ENCODE data around the gene CD6. TPM values are rescaled to one million over a fixed set of nuclear protein-coding genes. Genes with fewer than 3 reads are reported as not detected.

Gene CD6, protein sequence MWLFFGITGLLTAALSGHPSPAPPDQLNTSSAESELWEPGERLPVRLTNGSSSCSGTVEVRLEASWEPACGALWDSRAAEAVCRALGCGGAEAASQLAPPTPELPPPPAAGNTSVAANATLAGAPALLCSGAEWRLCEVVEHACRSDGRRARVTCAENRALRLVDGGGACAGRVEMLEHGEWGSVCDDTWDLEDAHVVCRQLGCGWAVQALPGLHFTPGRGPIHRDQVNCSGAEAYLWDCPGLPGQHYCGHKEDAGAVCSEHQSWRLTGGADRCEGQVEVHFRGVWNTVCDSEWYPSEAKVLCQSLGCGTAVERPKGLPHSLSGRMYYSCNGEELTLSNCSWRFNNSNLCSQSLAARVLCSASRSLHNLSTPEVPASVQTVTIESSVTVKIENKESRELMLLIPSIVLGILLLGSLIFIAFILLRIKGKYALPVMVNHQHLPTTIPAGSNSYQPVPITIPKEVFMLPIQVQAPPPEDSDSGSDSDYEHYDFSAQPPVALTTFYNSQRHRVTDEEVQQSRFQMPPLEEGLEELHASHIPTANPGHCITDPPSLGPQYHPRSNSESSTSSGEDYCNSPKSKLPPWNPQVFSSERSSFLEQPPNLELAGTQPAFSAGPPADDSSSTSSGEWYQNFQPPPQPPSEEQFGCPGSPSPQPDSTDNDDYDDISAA
- total RNA-seq = 308 and 327 TPM in 2 replicates

DNA sequence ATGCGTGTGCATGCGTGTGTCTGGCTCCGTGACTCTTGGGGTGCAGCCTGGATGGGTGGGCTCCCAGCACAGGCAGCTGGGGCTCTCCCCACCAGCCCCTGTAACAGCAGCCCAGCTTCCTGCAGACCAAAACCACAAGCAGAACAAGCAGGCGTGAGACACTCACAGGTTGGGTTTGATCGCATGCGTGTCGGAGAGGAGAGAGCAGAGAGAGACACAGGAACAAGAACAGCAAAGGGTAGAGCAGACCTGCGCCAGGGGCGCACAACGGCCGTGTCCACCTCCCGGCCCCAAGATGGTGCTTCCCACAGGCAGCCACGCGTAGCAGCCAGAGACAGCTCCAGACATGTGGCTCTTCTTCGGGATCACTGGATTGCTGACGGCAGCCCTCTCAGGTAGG is at the start of gene CD6:
CD6 (plus strand) TSS at position 161 of the 400 bp plus-strand sequence; CDS start at position 347, 186 bp downstream.
- Mint-ChIP-seq H3K4me1 (ENCODE audit: low read depth) (peaks cover 36% of the 10 kb centered on the region), H3K36me3 (ENCODE audit: low read depth) (peaks cover 41% of the 10 kb centered on the region), H3K4me3 (ENCODE audit: low read depth) (peak within 1 kb of the TSS; percentile 86), H3K27ac (peak within 1 kb of the TSS; percentile 99), H3K9me3 (peaks cover 6% of the 10 kb centered on the region), H3K27me3 (ENCODE audit: low read depth) (peaks cover 4% of the 10 kb centered on the region)
- DNase-seq (ENCODE audit: low spot score) = peak; percentile 66
- intact Hi-C loops (cut with micrococcal nuclease) = loop anchor here (2.0 kb wide), 2 partner anchors 33 to 51 kb away; no protein-coding TSS in a partner anchor

GRCh38 chr11:60921777-60922335 is 49.6 kb upstream of the CD6 start:
- Mint-ChIP-seq H3K4me3 (ENCODE audit: low read depth) (no peak overlapping the region), H3K9me3 (no peaks in the 10 kb centered on the region)

DNA sequence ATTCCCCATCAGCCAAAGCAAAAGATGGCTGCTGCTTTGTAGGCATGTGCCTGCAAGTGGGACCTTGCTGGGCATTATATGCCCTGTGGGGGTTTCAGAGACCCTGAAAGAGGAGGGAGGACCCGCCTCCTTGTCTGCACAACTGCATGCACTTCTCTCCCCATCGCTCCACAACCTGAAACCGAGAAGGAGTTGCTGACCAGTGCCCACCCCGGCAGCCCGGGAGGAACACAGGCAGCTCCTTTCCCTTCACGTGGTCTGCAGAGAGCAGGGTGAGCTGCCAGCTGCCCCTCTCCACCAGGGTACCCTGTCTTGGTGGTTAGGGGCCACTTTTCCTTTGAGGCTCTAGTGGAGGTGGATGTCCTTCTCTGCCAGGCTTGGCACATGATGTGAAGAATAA is 48.6 kb upstream of the CD6 start:
- H3K4me3 Mint-ChIP-seq (ENCODE audit: low read depth) = no peak overlapping the region
- no peak overlapping the region for H3K27ac Mint-ChIP-seq
- no peak for DNase-seq (ENCODE audit: low spot score)
- peaks cover 46% of the 10 kb centered on the region for H3K36me3 Mint-ChIP-seq (ENCODE audit: low read depth)
- peaks cover 17% of the 10 kb centered on the region for H3K4me1 Mint-ChIP-seq (ENCODE audit: low read depth)
- intact Hi-C loops (cut with micrococcal nuclease) = no loop called here
- H3K27me3 Mint-ChIP-seq (ENCODE audit: low read depth) = peaks cover 21% of the 10 kb centered on the region
- H3K9me3 Mint-ChIP-seq = no peaks in the 10 kb centered on the region

More at GRCh38 chr11:60921777-60922335, 49.6 kb upstream of the CD6 start:
- H3K27me3 Mint-ChIP-seq (ENCODE audit: low read depth) = peaks cover 17% of the 10 kb centered on the region
- H3K36me3 Mint-ChIP-seq (ENCODE audit: low read depth) = peaks cover 55% of the 10 kb centered on the region
- no peak overlapping the region for H3K27ac Mint-ChIP-seq
- DNase-seq (ENCODE audit: low spot score) = no peak
- intact Hi-C loops (cut with micrococcal nuclease) = no loop called here
- peaks cover 22% of the 10 kb centered on the region for H3K4me1 Mint-ChIP-seq (ENCODE audit: low read depth)

DNA sequence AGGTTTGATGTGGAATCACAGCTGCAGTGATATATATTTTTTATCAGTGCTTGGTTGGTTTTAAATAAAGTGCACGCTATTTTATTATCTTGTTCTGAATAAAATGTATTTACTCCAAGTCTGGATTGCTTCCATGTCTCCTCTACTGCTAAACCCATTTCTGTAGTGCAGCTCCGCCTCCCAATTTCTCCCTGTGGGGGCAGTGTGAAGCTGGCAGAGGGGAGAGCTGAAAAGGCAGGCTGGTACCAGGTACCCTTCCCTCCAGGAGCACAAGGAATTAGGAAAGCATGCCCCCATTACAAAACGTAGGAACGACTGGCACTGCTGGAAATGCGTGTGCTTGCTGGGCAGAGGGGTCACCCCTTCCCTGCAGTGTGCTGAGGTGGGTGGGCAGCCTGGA is 48.2 kb upstream of the CD6 start:
- peaks cover 46% of the 10 kb centered on the region for H3K36me3 Mint-ChIP-seq (ENCODE audit: low read depth)
- peaks cover 21% of the 10 kb centered on the region for H3K27me3 Mint-ChIP-seq (ENCODE audit: low read depth)
- H3K9me3 Mint-ChIP-seq = no peaks in the 10 kb centered on the region
- H3K4me1 Mint-ChIP-seq (ENCODE audit: low read depth) = peaks cover 17% of the 10 kb centered on the region
- H3K27ac Mint-ChIP-seq = no peak overlapping the region
- H3K4me3 Mint-ChIP-seq (ENCODE audit: low read depth) = no peak overlapping the region
- intact Hi-C loops (cut with micrococcal nuclease) = no loop called here
- no peak for DNase-seq (ENCODE audit: low spot score)

- no peak for DNase-seq (ENCODE audit: low spot score)
- intact Hi-C loops (cut with micrococcal nuclease) = no loop called here
- Mint-ChIP-seq H3K36me3 (ENCODE audit: low read depth) (peaks cover 46% of the 10 kb centered on the region), H3K27me3 (ENCODE audit: low read depth) (peaks cover 21% of the 10 kb centered on the region), H3K27ac (no peak overlapping the region), H3K9me3 (no peaks in the 10 kb centered on the region), H3K4me1 (ENCODE audit: low read depth) (peaks cover 14% of the 10 kb centered on the region), H3K4me3 (ENCODE audit: low read depth) (peak overlapping the region; percentile 42)
Observed at GRCh38 chr11:60923800-60924109, 47.7 kb upstream of the CD6 start.

- peak within 1 kb of the TSS; percentile 51 for H3K4me3 Mint-ChIP-seq (ENCODE audit: low read depth)
- H3K27ac Mint-ChIP-seq = no peak within 1 kb of the TSS
- H3K36me3 Mint-ChIP-seq (ENCODE audit: low read depth) = peaks cover 45% of the 10 kb centered on the region
- H3K4me1 Mint-ChIP-seq (ENCODE audit: low read depth) = peaks cover 11% of the 10 kb centered on the region
- no peaks in the 10 kb centered on the region for H3K9me3 Mint-ChIP-seq
- intact Hi-C loops (cut with micrococcal nuclease) = no loop called here
- DNase-seq (ENCODE audit: low spot score) = no peak
- peaks cover 21% of the 10 kb centered on the region for H3K27me3 Mint-ChIP-seq (ENCODE audit: low read depth)
Observed at GRCh38 chr11:60924110-60924905, 47.2 kb upstream of the CD6 start, which contains the start of gene TMEM132A. Gene TMEM132A (plus strand): TSS chr11:60924460. CDS start chr11:60924634, 174 bp downstream.

GRCh38 chr11:60924906-60925853 is 46.3 kb upstream of the CD6 start:
- H3K9me3 Mint-ChIP-seq = no peaks in the 10 kb centered on the region
- H3K4me1 Mint-ChIP-seq (ENCODE audit: low read depth) = peaks cover 8% of the 10 kb centered on the region
- peaks cover 24% of the 10 kb centered on the region for H3K27me3 Mint-ChIP-seq (ENCODE audit: low read depth)
- DNase-seq (ENCODE audit: low spot score) = no peak
- peak overlapping the region; percentile 51 for H3K4me3 Mint-ChIP-seq (ENCODE audit: low read depth)
- peaks cover 37% of the 10 kb centered on the region for H3K36me3 Mint-ChIP-seq (ENCODE audit: low read depth)
- intact Hi-C loops (cut with micrococcal nuclease) = no loop called here
- H3K27ac Mint-ChIP-seq = no peak overlapping the region

DNA sequence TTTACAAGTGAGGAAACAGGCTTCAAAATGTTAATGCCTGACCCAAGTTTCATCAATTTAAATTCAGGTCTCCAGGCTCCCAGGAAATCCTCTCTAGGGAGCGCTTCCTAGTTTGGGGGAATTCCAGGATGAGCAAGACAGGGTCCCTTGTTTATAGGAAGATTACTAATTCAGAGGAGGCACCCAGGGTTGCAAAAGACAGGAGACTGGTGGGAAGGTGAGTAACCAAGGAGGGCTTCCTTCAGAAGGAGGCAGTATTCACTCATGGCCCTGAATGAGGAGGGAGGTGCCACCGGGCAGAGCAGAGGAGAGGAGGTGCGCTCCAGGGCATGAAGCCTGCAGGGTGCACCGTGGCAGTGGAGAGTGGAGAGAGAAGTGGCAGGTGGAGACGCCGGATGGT is 45.6 kb upstream of the CD6 start:
- intact Hi-C loops (cut with micrococcal nuclease) = no loop called here
- peaks cover 8% of the 10 kb centered on the region for H3K4me1 Mint-ChIP-seq (ENCODE audit: low read depth)

DNA sequence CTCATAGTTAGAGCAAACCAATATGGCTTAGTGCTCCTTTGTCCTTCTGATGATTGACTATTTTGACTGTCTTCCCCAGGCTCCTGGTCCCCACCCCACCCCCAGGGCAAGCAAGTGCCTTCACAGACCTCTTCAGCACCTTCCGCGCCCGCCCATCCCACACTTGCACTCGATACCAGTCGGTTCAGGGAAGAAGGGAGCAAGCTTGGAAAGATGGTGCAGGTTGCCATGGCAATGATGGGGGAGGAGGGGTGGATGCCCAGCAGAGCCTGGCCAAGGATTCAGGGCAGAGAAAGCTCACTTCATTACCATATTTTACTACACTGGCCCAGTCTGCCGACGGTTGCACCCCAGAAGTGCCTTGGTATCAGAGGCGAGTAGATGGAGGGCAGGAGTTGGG is 45.0 kb upstream of the CD6 start:
- Mint-ChIP-seq H3K27ac (no peak overlapping the region), H3K9me3 (no peaks in the 10 kb centered on the region), H3K4me3 (ENCODE audit: low read depth) (no peak overlapping the region), H3K27me3 (ENCODE audit: low read depth) (peaks cover 24% of the 10 kb centered on the region), H3K4me1 (ENCODE audit: low read depth) (peaks cover 8% of the 10 kb centered on the region), H3K36me3 (ENCODE audit: low read depth) (peaks cover 24% of the 10 kb centered on the region)
- DNase-seq (ENCODE audit: low spot score) = no peak
- intact Hi-C loops (cut with micrococcal nuclease) = no loop called here

More for the DNA sequence above, 45.6 kb upstream of the CD6 start:
- H3K36me3 Mint-ChIP-seq (ENCODE audit: low read depth) = peaks cover 30% of the 10 kb centered on the region
- H3K4me3 Mint-ChIP-seq (ENCODE audit: low read depth) = no peak overlapping the region
- H3K27ac Mint-ChIP-seq = no peak overlapping the region
- H3K9me3 Mint-ChIP-seq = no peaks in the 10 kb centered on the region
- no peak for DNase-seq (ENCODE audit: low spot score)
- H3K27me3 Mint-ChIP-seq (ENCODE audit: low read depth) = peaks cover 24% of the 10 kb centered on the region

GRCh38 chr11:60927061-60927592 is 44.4 kb upstream of the CD6 start:
- intact Hi-C loops (cut with micrococcal nuclease) = no loop called here
- Mint-ChIP-seq H3K27me3 (ENCODE audit: low read depth) (peaks cover 24% of the 10 kb centered on the region), H3K27ac (no peak overlapping the region), H3K9me3 (no peaks in the 10 kb centered on the region), H3K4me3 (ENCODE audit: low read depth) (no peak overlapping the region), H3K4me1 (ENCODE audit: low read depth) (peaks cover 8% of the 10 kb centered on the region), H3K36me3 (ENCODE audit: low read depth) (peaks cover 19% of the 10 kb centered on the region)
- DNase-seq (ENCODE audit: low spot score) = no peak

- H3K4me3 Mint-ChIP-seq (ENCODE audit: low read depth) = no peak overlapping the region
- intact Hi-C loops (cut with micrococcal nuclease) = no loop called here
- no peak for DNase-seq (ENCODE audit: low spot score)
- no peaks in the 10 kb centered on the region for H3K9me3 Mint-ChIP-seq
- H3K36me3 Mint-ChIP-seq (ENCODE audit: low read depth) = peaks cover 14% of the 10 kb centered on the region
- H3K27ac Mint-ChIP-seq = no peak overlapping the region
- H3K27me3 Mint-ChIP-seq (ENCODE audit: low read depth) = peaks cover 24% of the 10 kb centered on the region
- peaks cover 8% of the 10 kb centered on the region for H3K4me1 Mint-ChIP-seq (ENCODE audit: low read depth)
Observed at GRCh38 chr11:60927600-60927999, 43.9 kb upstream of the CD6 start.
